DLD1 (cell line): ENCODE measurements around the gene FMC1.
"Not testable (repeated sequence)": the region's sequence is repeated elsewhere in the genome, so short reads cannot be mapped to it uniquely, and the experiment has no call there.

Source experiments
- in situ Hi-C: cut with HindIII; loops from 2 replicates; pipeline ENCODE4 v1.10.0; 2017; ENCODE audit warnings: low sequenced_read_pairs

FMC1 gene

DNA sequence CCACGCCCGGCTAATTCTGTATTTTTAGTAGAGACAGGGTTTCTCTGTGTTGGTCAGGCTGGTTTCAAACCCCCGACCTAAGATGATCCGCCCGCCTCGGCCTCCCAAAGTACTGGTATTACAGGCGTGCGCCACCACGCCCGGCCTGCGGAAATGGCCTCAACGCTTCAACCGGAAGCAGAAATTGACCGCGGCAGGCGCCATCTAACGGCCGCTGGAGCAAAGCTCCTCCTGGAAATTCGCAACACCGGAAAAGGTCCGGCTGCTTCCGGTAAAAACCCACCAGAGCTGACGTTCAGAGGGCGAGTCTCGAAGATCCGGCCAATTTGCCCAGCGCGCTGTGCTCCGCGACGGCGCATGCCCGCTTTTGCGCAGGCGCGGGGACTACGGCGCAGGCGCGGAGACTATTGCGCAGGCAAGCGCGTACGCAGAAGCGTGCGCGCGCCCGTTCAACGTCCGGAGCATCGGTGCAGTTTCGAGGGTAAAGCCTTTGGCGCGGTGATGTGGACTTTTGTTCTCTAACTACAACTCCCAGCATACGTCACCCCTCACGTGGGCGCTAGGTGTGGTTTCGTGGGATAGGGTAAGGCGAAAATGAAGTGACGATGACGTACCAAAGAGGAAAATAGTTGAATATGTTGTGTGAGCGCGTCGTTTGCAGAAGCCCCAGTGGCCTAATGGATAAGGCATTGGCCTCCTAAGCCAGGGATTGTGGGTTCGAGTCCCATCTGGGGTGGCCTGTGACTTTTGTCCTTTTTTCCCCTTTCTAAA lies 915 bp upstream of the FMC1 start:
- in situ Hi-C loops: no loop called here

DNA sequence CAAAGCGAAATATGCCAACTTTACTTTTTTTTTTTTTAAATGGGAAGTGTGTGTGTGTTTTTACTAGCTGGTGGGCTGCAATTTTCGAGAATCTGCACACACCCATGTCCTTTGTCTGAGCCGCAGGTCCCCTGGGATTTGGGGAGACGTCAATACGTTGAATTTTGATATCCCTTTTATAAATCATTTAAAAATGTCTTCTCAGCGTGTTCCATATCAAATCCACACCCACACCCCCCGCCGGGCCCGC lies 404 bp upstream of the FMC1 start:
- in situ Hi-C loops: no loop called here

DNA sequence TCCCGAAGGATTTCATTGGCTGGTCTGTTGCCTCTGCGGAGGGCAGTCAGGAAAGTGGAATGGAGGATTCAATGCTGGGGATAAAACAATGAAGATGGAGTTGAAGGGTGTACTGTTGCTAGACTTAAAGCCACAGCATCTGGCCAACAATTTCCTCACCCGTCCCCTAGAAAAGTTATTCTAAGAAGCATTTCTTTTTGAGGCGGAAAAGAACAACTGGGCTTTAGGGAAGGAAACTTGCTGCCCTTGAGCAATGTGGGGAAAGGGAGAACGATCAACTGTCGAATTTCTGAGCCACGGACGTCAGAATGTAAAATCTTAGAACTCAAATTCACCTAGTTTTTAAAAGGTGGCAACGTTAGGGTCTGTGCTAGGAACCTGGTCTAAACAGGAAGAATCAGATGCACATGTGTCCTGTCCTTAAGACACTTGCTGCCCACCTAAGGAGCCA lies 664 bp downstream of the FMC1 start:
- in situ Hi-C loops: no loop called here

DNA sequence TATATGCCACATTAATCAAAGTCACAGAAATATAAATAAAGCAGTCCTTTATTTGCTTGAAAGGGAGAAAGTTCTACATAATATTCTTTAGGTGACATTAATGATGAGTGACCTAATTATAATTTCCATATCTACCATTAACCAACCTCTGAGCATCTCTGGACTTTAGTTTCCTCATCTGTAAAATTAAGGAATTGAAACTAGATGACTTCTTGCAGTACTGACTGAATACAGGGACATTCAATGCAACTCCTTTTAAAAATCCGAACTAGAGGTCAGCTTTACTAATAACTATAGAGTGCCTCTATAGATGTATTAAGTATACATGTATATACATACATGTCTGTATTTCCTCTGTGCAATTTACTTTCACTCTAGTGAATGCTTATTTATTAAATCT lies 3.9 kb downstream of the FMC1 start:
- in situ Hi-C loops: no loop called here

DNA sequence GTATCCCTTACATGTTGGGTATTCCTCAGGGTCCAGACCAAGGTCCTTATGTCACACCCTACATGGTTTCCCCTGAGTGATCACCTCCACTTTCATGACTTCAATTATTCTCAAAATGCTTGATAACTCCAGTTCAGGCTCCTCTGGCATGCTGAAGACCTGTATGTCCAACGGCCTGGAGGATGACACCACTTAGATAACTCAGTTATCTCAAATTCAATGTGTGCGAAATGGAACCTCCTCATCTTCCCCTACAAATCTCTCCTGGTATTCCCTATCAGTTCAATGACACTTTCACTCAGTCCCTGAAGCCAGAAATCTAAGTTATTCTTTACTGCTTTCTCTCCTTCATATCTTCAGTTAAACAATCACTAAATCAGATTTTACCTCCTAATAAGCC lies 9.9 kb downstream of the FMC1 start:
- in situ Hi-C loops: no loop called here

DNA sequence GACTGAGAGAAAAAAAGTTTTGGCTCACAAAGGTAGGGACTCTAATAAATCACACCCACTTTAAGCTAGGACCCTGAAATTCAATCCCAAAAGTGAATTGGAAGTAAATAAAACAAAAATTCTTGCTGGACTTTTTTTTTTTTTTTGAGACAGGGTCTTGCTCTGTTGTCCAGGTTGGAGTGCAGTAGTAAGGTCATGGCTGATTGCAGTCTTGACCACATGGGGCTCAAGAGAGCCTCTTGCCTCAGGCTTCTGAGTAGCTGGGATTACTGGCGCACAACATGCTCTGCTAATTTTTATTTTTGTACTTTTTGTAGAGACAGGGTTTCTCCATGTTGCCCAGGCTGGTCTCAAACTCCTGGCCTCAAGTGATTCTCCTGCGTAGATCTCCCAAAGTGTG lies 13.6 kb downstream of the FMC1 start:
- in situ Hi-C loops: no loop called here

DNA sequence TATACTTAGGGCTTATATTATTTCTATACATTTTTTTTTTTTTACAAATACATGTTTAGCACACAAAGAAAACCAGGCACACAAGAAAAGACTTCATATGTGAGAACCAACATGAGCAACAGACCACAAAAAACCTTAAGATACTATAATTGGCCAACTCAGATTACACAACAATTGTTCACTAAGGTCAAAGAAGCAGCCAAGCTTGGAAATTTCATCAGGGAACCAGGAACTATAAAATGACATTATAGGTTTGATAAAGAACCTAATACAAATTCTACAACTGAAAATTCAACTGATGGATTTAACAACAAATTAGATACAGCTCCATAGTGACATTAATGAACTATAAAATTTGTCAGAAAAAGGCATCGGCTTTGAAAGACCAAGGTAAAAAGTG lies 14.2 kb downstream of the FMC1 start:
- in situ Hi-C loops: no loop called here

DNA sequence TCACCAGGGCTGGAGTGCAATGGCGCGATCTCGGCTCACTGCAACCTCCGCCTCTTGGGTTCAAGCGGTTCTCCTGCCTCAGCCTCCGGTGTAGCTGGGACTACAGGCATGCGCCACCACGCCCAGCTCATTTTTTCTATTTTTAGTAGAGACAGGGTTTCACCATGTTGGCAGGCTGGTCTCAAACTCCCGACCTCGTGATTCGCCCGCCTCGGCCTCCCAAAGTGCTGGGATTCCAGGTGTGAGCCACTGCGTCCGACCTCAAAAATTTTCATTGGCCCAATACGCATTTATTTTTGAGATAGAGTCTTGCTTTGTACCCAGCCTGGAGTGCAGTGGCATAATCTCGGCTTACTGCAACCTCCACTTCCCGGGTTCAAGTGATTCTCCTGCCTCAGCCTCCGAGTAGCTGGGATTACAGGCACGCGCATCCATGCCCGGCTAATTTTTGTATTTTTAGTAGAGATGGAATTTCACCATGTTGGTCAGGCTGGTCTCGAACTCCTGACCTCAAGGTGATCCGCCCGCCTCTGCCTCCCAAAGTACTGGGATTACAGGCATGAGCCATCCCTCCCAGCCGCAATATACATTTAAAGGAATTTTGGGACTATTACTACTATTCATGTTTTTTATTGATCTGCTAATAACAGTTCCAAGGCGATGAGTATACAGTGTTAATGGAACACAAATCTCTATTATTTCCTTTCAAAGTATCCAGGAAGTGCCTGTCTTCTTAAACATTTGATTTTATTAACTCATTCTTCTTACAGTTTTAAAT lies 16.8 kb downstream of the FMC1 start:
- in situ Hi-C loops: not testable (repeated sequence)

DNA sequence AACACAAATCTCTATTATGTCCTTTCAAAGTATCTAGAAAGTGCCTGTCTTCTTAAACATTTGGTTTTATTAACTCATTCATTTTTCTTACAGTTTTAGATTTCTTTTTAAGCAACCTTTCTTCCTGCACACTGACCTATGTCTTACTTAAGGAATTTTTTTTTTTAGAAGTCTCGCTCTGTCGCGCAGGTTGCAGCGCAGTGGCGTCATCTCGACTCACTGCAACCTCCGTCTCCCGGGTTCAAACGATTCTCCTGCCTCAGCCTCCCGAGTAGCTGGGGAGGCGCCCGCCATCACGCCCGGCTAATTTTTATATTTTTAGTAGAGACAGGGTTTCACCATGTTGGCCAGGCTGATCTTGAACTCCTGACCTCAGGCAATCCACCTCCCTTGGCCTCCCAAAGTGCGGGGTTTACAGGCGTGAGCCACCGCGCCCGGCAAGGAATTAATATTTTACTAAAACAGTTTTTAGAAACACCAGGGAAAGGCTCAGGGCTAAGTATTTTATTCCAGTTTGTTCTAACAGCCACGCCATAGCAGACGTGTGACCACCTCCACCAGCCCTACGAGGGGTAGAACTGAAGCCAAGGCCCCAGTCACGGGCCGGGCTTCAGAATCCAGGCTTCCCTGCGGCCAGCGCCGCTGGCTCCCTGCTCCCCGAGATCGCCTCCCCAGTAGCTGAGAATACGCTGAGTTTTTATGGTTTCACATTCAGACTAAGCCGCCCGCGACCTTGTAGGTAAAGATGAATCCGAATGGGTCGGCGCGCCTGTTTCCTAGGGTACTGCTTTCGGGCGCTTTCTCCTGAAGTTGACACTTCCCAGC lies 17.6 kb downstream of the FMC1 start:
- in situ Hi-C loops: no loop called here

DNA sequence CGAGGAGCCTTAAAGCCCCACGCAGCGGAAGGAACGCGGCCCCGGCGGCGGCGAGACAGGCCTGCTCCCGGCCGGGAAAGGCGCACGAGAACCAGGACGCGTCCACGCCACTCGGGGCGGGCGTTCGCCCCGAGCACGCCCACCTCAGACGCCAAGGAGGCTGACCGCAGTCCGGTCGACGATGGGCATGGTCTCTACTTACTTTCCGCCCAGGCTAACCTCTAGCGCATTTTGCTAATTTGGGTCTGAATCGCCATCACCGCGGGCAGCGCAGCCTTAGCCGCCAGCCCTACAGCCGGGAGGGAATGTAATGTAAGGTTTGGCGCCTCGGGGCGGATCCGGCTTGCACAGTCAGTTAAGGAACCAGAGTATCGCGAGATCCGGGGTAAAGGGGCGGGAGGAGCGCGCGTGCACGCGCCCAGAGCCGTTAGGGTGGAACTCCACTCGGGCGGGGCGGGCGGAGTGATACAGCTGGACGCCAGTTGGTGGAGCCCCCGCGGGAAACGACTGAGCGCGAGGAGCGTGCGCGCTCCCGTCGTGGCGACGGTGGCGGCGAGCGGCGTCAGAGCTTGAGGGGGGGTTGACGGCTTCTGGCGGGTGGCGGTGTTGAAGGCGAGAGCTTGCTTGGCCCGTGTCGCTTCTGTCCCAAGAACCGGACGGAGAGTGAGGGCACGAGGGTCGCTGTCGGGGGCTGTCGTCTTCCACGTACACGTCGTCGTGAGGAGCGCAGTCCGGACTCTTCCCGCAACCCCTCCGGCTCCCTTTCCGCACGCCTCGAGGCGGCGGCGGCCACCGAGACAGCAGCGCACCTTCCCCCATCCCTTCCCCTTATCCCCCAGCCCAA lies 18.5 kb downstream of the FMC1 start, which contains the start of gene LUC7L2:
LUC7L2 (plus strand) TSS at position 529 of the 844 bp plus-strand sequence. CDS start 368 bp downstream, outside the sequence.
- in situ Hi-C loops: no loop called here

DNA sequence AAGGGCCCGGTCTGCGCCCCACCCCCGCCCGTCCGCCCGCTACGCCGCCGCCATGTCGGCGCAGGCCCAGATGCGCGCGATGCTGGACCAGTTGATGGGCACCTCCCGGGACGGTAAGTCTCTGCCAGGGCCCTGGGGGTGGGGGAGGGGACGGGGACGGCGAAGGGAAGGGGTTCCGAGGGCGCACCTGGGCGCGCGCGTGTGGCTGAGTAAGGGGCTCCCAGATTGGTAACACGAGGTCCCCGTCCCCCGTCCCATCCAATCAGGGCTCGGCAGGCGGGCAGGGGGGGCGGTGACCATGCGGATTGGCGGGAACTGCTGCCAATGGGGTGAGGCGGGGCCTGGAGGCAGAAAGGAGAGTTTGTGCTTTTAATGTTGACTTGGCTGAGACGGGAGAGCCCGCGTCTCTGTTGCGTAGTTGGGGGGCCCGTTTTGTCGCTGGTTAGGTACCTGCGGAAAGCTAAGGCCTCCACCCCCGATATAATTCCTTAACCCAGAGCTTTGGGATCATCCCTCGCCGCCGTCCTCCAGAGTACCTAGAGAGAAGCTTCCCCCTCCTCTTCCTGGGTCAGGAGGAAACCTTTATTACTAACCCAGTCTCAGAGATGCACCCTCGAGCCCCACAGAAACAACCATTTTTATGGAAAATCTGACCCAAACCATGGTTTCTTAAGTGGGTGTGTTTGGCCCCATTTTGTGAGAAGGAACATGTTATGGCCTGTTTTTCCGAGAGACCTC lies 19.2 kb downstream of the FMC1 start:
- in situ Hi-C loops: no loop called here

DNA sequence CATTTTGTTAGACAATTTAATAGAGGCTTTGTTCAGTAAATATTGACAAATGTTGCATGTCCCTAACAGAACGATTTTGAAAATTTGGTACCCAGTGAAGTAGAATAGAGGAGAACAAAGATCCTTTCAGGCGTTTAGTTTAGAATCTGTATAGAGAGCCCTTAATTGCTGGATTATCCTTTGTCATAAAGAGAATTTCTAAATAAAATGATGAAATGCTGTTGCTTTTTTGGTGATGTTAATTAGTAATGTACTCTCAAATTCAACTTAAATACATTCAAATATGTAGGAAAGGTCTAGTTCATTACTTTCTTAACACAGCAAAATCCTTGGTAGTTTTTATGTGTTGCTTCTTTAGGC lies 19.8 kb downstream of the FMC1 start:
- in situ Hi-C loops: no loop called here

DNA sequence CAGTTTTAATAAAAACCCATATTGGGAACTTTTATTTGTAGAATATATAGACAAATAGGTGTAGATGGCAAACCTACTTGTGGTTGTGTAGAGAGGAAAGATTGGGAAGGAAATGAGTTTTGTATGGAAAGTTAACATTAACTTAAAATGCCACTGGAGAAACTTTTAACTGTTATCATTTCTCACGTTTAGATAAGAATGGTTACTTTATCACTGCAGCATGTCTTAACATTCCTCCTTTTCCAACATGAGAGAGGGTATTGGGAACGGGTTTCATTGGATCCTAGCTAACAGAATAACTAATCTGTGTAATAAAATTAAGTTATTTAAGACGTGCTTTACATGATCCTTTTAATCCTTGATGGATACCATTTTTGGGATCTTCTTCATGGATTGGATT lies 20.4 kb downstream of the FMC1 start:
- in situ Hi-C loops: no loop called here

DNA sequence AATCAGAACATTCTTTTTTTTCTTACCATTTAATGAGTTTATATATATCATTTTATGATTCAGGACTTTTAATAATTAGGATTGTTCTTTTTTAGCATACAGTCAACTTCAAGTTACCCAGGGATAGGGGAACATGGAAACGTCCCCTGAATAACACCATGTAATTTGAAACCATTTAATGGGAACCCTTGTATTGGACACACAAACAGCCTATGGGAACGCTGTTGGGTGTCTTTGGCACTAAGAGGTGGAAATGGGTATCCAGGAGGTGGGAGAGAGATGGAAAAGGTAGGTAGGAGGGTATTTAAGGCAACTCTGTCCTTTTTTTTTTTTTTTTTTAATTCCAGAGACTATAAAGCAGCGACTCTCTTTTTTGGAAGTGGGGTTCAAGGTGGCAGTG lies 21.2 kb downstream of the FMC1 start:
- in situ Hi-C loops: no loop called here

DNA sequence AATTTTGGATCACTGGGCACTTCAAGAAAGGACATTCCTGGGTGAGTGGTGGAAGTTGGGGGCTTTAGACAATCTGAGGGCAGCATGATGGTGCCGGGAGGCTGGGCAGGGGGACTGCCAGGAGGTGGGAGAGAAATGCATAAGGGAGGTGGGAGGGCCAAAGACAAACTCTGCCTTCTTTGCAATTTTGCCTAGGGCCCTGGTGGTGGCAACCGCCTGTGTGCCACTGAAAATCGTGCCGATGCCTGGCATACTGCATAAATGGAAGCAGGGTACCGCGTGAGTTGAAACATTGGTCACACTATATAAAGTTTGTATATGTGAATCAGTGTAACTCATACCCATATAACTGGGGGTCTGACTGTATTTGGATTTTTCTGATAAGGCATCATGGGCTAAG lies 21.8 kb downstream of the FMC1 start:
- in situ Hi-C loops: no loop called here

DNA sequence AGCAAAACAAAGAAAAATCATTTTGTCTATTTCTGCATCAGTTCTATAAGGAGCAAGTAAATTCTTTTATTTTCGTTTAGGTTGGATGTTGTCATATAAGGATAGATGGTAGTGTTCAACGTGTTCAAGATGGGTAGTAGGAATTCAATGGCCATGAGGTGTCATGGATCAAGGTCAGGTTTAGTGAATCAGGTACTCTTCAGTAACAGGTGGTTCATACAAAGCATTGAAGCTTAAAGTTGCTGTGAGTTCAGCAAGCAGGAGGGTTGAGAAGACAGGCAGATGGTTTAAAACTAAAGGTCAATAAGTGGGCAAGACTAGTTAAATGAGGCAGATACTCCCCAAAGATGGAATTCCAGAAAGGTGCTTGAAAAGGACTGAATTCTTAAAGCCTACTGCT lies 24.2 kb downstream of the FMC1 start:
- in situ Hi-C loops: no loop called here

DNA sequence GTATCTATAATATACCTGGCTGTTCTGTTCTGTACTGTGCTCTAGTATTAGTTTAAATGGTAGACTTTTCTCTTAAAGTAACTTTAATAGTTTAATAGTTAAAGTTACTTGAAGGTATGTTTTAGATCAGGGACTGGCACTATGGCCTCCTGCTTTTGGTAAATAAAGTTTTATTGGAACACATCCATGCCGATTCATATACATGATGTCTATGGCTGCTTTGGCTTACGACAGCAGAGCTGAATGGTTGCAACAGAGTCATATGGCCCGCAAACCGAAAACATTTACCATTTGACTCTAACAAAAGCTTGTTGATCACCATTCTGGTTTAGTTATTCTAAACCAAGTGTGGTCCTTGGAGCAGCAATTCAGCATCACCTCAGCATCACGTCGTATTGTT lies 25.3 kb downstream of the FMC1 start:
- in situ Hi-C loops: no loop called here

DNA sequence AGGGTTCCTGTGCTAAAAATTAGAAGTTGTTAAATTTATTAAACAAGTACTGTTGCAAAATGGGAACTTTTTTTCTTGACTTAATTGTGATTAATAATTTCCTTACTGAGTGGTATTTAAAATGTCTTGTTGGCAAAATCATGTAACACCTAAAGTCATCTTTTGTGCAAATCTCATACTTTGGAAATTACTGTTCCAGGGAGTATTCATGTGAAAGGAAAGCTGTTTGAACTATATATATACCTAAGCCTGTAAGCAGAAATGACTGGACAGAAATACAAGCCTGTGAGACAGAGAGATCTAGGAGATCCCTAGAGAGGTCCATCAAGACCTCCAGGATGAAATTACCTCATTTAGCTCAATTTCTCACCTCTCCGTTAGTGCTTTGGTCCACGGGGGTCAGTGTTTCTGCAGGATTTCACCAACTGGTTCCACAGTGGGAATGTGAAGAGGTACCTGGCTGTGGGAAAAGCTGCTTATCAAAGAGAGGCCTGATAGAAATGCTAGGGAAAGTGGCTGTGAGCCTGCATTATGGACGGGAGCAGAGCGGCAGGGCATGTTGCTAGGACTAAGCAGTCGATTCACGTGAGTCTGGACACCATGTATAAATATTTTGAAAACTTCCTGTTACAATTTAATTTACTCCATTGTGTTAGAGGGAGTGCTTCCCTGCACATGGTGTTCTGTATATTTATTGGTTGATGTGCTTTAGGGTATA lies 26.5 kb downstream of the FMC1 start:
- in situ Hi-C loops: no loop called here

DNA sequence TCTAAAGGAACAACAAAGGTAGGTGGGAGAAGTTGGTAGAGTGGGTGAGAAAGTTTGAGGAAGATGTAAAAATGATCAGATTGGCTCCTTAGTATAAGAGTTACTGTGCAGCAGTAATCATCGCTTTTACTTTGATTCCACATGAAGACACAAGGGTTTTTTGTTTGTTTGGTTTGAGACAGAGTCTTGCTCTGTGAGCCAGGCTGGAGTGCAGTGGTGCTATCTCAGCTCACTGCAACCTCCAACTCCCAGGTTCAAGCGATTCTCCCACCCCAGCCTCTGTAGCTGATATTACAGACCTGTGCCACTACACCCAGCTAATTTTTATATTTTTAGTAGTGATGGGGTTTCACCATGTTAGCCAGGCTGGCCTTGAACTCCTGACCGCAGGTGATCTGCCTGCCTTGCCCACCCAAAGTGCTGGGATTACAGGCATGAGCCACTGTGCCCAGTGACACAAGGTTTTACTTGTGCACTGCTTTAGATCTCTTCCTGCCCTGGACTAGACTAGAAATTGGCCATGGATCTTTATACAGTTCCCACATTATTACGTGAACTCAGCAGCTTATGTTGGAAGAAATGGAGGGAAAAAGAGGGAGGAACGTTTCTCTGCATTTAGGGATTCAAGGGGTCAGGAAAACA lies 29.3 kb downstream of the FMC1 start:
- in situ Hi-C loops: no loop called here
